Epithelial cell of prostate (primary cell): ENCODE results near the gene ENOX1.
"Not testable (repeated sequence)": the region's sequence is repeated elsewhere in the genome, so short reads cannot be mapped to it uniquely, and the experiment has no call there.

Source experiments
- DNase-seq: peaks from one replicate; pipeline ENCODE4 v3.0.0-alpha.2; 2011; ENCODE audit warnings: low read depth, low spot score
- H3K27ac ChIP-seq: fragments of 450-650 bp; 2 replicates; pipeline ENCODE4 v1.5.1; 2017; ENCODE audit warnings: mild to moderate bottlenecking

ENOX1 gene

GRCh38 chr13:43203781-43204180, 583.0 kb downstream of the ENOX1 start:
- no peak for DNase-seq
- H3K27ac ChIP-seq: no peak overlapping the region

GRCh38 chr13:43200736-43201135, 586.0 kb downstream of the ENOX1 start:
- H3K27ac ChIP-seq: no peak overlapping the region
- no peak for DNase-seq

GRCh38 chr13:43200307-43200706, 586.5 kb downstream of the ENOX1 start:
- H3K27ac ChIP-seq: no peak overlapping the region
- DNase-seq: no peak

- H3K27ac ChIP-seq: no peak overlapping the region
- no peak for DNase-seq
Measured at GRCh38 chr13:43196750-43197370, 589.9 kb downstream of the ENOX1 start.

GRCh38 chr13:43196086-43196621, 590.6 kb downstream of the ENOX1 start:
- H3K27ac ChIP-seq: no peak overlapping the region
- DNase-seq: no peak

- no peak for DNase-seq
Measured at GRCh38 chr13:43195551-43195950, 591.2 kb downstream of the ENOX1 start.

GRCh38 chr13:43195112-43195511, 591.7 kb downstream of the ENOX1 start:
- no peak for DNase-seq
- H3K27ac ChIP-seq: no peak overlapping the region

More at GRCh38 chr13:43195551-43195950, 591.2 kb downstream of the ENOX1 start:
- no peak overlapping the region for H3K27ac ChIP-seq

- DNase-seq: no peak
- H3K27ac ChIP-seq: no peak overlapping the region
Measured at GRCh38 chr13:43193789-43194420, 592.9 kb downstream of the ENOX1 start.

- no peak overlapping the region for H3K27ac ChIP-seq
- no peak for DNase-seq
Measured at GRCh38 chr13:43191546-43191945, 595.2 kb downstream of the ENOX1 start.

GRCh38 chr13:43185226-43185625, 601.5 kb downstream of the ENOX1 start:
- H3K27ac ChIP-seq: no peak overlapping the region
- DNase-seq: no peak

- DNase-seq: no peak
- no peak overlapping the region for H3K27ac ChIP-seq
Measured at GRCh38 chr13:43180837-43181236, 605.9 kb downstream of the ENOX1 start.

- H3K27ac ChIP-seq: no peak overlapping the region
- DNase-seq: no peak
Measured at GRCh38 chr13:43180036-43180660, 606.6 kb downstream of the ENOX1 start.

- no peak overlapping the region for H3K27ac ChIP-seq
- DNase-seq: no peak
Measured at GRCh38 chr13:43171489-43171888, 615.3 kb downstream of the ENOX1 start.

- no peak overlapping the region for H3K27ac ChIP-seq
Measured at GRCh38 chr13:43170506-43170905, 616.3 kb downstream of the ENOX1 start.

GRCh38 chr13:43168434-43168833, 618.3 kb downstream of the ENOX1 start:
- DNase-seq, H3K27ac ChIP-seq: not testable (repeated sequence)

More at GRCh38 chr13:43170506-43170905, 616.3 kb downstream of the ENOX1 start:
- DNase-seq: no peak

GRCh38 chr13:43167731-43168130, 619.0 kb downstream of the ENOX1 start:
- DNase-seq: no peak
- H3K27ac ChIP-seq: no peak overlapping the region

- no peak for DNase-seq
- H3K27ac ChIP-seq: no peak overlapping the region
Measured at GRCh38 chr13:43166644-43167457, 619.9 kb downstream of the ENOX1 start.
